ENCODE data around the gene PTCH1.

- TF ChIP-seq CTCF (IDR thresholded peaks at IDR 0.05), result no peak
- TF ChIP-seq POLR2AphosphoS5 (IDR thresholded peaks at IDR 0.05), result no peak
Measured at GRCh38 chr9:95565982-95566381, 49.2 kb upstream of the PTCH1 start.
